ACHN (cell line): ENCODE measurements around the gene ANKRD13D.
A peak's percentile ranks its signal among the peaks of the same experiment; 100 is the strongest.

Experiments used
- DNase-seq: peaks from one replicate; pipeline ENCODE4 v3.0.0-alpha.2; 2015
- in situ Hi-C: cut with HindIII; loops from 2 replicates; pipeline ENCODE4 v1.10.0; 2017; ENCODE audit warnings: low sequenced_read_pairs, low pct_ligation_motif_present, low pct_unique_long_range_greater_than_20kb

Gene ANKRD13D

DNA sequence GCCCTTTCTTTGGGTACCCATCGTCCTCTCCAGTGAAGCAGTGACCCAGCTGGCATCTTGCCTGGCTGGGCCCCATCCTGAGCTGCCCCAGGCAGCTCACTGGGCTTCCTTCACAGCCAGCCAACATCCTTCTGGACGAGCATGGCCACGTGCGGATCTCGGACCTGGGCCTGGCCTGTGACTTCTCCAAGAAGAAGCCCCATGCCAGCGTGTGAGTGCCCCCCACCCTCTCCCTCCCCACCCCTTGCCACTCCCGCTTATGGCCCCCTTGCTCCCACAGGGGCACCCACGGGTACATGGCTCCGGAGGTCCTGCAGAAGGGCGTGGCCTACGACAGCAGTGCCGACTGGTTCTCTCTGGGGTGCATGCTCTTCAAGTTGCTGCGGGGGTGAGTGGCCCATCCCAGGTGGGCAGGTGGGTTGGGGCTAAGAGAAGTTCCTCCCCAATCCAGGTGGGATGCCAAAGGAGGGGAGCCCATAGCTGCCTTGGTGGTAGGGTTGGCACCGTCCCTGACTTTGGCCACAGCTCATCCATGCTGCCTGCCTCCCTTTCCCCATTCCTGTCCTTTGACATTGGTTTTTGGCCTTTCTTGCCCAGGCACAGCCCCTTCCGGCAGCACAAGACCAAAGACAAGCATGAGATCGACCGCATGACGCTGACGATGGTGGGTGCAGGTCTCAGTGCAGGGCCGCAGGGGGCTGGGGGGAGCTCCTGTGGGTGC is 6.8 kb upstream of the ANKRD13D start:
- in situ Hi-C loops = no loop called here
- no peak for DNase-seq

DNA sequence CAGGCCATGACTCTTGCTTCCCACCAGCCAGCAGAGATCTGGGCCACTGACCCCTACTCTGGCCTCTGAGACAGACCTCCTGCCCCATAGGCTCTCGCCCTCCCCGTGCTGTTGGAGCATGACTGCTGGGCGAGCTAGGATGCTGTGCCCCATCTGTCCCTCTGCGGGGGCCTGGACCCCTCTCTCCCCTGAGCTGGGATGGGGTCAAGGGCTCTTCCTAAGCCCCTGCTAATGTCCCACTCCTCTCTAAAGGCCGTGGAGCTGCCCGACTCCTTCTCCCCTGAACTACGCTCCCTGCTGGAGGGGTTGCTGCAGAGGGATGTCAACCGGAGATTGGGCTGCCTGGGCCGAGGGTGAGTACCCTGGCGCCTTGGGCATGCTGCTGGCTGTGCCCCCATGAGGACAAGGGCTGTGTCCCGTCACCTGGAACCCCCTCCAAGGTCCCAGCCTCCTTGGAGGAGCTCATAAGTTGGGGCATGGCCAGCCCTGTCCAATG is 6.2 kb upstream of the ANKRD13D start:
- in situ Hi-C loops = no loop called here
- no peak for DNase-seq

DNA sequence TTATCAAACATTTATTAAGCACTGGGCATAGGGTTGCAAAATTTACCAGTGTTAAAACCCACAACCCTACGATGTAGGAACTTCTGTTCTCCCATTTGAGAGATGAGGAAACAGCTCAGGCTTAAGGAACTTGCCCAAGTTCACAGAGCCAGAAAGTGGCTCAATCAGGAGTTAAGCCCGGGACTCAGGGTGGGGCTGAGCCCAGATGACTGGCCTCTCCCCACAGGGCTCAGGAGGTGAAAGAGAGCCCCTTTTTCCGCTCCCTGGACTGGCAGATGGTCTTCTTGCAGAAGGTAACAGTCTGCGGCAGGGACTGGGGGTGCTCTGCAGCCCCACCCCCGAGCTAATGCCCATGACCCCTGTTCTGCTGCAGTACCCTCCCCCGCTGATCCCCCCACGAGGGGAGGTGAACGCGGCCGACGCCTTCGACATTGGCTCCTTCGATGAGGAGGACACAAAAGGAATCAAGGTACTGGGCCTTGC is 5.6 kb upstream of the ANKRD13D start:
- no peak for DNase-seq
- in situ Hi-C loops = no loop called here

DNA sequence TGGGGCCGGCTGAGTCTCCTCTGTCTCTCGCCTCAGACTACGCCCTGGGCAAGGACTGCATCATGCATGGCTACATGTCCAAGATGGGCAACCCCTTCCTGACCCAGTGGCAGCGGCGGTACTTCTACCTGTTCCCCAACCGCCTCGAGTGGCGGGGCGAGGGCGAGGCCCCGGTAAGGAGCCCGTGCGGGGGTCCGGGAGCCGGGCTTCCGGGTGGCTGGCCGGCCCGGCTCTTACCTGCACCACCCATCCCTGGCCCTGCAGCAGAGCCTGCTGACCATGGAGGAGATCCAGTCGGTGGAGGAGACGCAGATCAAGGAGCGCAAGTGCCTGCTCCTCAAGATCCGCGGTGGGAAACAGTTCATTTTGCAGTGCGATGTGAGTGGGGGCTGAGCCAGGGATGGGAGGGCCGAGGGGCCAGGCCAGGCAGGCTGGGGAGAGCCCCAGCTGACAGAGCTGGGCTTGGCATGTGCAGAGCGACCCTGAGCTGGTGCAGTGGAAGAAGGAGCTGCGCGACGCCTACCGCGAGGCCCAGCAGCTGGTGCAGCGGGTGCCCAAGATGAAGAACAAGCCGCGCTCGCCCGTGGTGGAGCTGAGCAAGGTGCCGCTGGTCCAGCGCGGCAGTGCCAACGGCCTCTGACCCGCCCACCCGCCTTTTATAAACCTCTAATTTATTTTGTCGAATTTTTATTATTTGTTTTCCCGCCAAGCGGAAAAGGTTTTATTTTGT is 4.1 kb upstream of the ANKRD13D start:
- in situ Hi-C loops = no loop called here
- no peak for DNase-seq

DNA sequence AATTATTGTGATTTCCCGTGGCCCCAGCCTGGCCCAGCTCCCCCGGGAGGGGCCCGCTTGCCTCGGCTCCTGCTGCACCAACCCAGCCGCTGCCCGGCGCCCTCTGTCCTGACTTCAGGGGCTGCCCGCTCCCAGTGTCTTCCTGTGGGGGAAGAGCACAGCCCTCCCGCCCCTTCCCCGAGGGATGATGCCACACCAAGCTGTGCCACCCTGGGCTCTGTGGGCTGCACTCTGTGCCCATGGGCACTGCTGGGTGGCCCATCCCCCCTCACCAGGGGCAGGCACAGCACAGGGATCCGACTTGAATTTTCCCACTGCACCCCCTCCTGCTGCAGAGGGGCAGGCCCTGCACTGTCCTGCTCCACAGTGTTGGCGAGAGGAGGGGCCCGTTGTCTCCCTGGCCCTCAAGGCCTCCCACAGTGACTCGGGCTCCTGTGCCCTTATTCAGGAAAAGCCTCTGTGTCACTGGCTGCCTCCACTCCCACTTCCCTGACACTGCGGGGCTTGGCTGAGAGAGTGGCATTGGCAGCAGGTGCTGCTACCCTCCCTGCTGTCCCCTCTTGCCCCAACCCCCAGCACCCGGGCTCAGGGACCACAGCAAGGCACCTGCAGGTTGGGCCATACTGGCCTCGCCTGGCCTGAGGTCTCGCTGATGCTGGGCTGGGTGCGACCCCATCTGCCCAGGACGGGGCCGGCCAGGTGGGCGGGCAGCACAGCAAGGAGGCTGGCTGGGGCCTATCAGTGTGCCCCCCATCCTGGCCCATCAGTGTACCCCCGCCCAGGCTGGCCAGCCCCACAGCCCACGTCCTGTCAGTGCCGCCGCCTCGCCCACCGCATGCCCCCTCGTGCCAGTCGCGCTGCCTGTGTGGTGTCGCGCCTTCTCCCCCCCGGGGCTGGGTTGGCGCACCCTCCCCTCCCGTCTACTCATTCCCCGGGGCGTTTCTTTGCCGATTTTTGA is 3.3 kb upstream of the ANKRD13D start:
- in situ Hi-C loops = no loop called here
- no peak for DNase-seq

DNA sequence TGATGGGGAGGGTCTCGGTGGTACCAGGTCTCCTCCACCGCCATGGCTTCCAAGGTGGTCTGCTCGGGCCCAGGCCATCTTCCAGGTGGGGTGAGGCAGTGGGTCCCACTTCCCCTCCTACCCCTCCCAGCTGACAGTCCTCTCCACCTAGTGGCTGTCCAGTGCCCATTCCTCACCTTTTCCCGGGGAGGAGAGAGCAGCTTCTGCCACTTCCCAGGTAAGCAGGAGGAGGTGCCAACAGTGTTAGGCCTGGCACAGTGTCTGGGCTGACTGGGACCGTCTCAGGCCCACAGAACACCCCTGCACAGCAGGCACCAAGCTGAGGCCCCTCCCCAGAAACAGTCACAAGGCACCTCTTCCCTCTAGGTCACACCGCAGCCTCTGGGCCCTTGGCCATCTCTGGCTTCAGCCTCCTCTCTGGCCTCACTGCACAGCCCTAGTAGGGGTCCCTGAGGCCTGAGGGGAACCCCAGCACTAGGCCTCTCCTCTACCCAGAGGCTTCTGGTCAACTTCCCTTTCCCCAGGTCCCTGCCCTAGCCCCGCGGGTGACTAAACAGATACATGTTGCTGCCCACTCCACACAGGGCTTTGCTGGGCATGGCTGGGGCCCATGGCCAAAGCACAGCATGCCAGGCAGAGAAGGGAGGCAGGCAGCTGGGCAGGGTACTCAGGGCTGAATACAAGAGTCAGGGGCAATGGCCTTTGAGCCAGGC is 2.3 kb upstream of the ANKRD13D start:
- in situ Hi-C loops = no loop called here
- DNase-seq = no peak

DNA sequence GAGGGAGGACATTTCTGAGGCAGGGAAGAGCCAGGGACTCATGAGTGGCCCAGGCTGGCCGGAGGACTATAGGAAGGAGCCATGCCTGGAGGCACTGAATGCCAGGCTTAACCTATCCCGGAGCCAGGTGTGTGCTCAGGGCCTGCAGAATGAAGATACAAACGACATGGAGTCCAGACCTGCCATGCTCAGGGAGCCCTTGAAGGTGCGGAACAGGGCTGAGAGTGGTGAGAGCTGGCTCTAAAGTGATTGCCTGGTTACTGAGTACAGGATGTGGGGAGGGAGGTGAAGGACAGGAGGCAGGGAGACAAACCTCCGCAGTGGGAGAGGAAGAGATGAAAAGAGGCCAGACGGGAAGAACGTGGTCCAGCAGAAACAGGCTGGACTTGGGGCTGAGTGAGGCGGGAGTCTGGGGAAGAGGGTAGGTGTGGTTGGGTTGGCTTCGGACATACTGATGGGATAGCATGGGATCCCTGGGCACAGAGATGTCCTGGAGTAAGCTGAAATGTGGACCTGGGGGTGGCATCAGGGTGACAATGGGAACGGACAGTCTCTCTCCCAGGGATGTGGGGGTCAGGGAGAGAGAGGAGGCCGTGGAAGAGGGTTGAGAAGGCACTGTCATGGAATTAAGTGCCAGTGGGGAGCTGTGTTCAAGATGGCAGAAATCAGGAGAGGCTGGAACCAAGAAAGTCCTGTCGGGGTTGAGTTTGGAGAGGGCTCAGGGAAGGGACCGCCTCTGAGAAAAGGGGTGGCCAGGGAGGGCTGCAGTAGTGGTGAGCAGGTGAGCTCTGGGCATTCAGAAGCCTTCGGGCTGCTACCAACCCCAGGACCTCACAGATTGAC is 1.5 kb upstream of the ANKRD13D start:
- no peak for DNase-seq
- in situ Hi-C loops = no loop called here

DNA sequence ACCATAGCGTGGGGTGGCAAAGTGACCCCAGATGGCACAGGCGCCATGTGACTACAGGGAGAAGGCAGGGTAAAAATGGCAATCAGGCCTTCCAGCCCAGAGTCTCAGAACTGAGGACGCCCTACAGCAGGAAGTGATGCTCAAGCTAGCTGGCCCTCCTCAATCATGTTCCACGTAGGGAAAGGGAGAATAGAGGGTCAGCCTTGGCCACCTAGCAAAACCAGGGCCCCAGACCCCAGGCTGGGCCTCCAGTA is 978 bp upstream of the ANKRD13D start:
- DNase-seq = no peak
- in situ Hi-C loops = no loop called here

DNA sequence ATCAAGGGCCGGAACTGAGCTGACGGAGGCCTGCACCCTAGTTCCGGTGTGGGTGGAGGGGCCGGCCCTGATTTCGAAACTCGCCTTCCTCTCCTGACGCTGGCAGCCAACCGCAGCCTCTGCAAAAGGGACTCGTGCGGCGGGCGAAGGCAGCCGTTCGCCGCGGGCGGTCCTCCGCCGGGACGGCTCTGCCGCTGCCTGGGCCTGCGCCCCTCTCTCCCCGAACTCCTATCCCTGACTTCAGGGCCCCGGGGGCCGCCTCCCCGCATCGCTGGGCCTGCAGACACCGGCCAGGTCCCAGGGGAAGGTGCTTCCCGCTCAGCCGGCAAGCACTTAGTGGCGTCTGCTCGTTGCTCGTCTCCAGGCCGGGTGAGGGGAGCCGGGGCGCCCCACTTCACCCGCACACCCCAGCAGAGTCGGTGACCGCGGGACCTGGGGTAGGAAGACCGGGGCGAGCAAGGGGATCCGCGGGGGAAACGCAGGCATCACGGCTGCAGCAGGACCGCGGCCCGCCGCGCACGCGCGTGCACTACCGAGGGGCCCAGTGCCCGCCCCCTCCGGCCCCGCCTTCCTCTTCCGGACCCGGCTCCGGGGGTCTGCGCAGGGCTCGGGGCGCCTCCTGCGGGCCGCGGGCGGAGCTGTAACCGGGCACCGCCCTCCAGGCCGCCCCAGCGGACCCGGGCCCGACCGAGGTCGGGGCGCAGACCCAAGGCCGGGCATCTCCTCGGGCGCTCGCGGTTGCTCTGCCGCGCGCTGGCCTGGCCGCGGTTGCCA is 464 bp upstream of the ANKRD13D start:
- DNase-seq = peak; percentile 81
- in situ Hi-C loops = no loop called here

DNA sequence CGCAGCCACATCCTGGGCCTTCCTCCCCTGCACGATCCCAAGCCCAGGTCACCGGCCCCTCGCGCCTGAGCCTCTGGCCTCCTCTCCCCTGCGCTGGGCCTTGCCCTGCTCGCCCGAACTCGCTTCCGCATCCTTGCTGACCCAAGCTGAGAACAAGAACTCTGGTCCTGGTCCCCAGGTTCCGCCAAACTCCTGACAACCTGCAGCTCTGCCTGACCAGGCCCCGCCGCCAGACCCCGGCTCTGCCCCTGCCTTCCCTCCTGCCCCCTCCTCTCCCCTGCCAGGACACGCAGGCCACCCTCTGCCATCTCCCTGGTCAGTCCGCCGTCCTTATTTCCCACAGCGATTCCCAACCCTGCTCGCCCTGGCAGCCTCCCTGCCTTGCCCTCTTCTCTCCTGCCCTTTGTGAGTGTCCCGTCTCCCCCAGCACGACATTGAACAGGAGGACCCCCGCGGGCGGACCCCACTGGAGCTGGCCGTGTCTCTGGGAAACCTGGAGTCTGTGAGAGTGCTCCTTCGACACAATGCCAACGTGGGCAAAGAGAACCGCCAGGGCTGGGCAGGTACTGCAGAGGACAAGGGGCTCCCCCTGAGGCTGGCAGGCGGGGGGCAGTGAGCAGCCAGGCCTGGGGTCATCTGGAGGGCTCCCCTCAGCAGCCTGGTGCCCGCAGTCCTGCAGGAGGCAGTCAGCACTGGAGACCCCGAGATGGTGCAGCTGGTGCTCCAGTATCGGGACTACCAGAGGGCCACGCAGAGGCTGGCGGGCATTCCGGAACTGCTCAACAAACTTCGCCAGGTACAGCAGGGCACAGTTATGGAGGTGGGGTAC is 762 bp downstream of the ANKRD13D start:
- in situ Hi-C loops = no loop called here
- DNase-seq = no peak

DNA sequence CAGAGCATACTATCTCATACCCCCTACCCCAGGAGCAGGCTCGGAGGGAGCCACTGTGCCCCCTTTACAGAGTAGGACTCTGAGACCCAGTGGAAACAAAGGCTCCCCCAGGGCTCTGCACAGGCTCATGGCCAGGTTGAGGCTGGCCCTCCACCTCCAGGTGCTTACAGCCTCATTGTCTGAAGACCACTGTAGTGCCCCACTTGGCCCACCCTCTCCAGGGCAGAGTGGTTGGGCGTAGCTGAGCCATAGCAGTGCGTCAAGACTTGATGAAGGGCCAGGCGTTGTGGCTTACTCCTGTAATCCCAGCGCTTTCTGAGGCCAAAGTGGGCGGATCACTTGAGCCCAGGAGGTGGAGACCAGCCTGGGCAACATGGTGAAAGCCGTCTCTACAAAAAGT is 1.7 kb downstream of the ANKRD13D start:
- DNase-seq = no peak
- in situ Hi-C loops = no loop called here

DNA sequence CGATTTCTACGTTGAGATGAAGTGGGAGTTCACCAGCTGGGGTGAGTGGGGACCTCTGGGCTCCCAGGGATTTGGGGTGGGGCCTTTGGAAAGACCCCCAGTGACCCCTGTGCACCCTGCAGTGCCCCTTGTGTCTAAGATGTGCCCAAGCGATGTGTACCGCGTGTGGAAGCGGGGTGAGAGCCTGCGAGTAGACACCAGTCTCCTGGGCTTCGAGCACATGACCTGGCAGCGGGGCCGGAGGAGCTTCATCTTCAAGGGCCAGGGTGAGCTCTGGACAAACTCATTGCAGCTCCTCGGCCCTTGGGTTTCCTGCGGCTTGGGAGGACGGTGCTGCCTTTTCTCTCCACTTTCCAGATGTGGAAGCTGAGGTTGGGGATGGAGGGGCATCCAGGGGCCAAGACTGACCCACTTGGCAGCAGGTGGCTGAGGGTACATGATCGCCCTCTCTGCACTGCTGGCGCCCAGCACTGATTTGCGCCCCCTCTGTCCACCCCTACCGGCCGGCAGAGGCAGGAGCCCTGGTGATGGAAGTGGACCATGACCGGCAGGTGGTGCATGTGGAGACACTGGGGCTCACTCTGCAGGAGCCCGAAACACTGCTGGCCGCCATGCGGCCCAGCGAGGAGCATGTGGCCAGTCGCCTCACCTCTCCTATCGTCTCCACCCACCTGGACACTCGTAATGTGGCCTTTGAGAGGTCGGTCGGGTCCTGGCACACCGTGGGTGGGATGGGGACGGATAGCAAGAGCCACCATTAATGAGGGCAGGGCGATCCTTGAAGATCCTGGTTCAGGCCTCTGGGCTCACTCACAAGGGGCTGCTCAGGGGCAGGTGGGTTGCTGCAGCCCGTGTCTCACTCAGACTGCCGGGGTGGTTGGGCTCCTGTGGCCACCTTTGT is 2.6 kb downstream of the ANKRD13D start:
- in situ Hi-C loops = no loop called here
- DNase-seq = no peak

DNA sequence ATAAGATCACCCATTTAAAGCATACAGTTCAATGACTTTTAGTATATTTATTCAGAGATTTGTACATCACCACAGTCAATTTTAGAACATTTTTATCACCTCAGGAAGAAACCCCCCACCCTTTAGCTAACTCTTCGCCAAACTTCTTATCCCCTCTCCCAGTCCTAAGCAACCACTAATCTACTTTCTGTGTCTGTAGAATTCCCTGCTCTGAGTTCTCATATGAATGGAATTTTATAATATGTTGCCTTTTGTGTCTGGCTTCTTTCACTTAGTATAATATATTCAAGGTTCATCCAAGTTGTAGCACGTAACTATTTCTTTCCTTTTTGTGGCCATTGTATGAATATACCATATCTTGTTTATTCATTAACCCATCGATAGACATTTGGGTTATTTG is 3.6 kb downstream of the ANKRD13D start:
- no peak for DNase-seq
- in situ Hi-C loops = no loop called here

DNA sequence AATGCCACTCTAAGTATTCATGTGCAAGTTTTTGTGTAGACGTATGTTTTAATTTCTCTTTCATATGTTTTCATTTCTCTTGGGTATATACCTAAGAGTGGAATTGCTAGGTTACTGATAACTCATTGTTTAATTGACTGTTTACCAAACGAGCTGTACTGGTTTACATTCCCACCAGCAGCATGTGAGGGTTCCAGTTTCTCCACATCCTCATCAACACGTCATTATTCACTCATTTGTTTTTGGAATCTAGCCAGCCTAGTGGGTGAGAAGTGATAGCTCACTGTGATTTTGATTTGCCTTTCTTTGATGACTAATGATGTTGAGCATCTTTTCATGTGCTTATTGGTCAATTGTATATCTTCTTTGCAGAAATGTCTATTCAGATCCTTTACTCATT is 4.0 kb downstream of the ANKRD13D start:
- DNase-seq = no peak
- in situ Hi-C loops = no loop called here

DNA sequence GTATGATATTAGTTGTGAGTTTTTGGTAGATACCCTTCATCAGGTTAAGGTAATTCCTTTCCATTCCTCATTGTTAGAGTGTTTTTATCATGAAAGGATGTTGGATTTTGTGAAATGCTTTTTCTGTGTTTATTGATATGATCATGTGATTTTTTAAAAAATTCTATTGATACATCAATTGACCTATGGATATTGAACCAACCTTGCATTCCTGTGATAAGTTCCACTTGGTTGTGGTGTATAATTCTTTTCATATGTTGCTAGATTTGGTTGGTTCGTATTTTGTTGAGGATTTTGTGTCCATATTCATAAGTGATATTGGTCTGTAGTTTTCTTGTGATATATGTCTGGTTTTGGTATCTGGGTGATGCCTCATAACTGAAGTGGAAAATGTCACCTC is 6.7 kb downstream of the ANKRD13D start:
- in situ Hi-C loops = no loop called here
- DNase-seq = no peak
